Gastrocnemius medialis (tissue), 4 donors: Measurements from ENCODE around the gene TTC12. TPM values are rescaled to one million over a fixed set of nuclear protein-coding genes. Genes with fewer than 3 reads are reported as not detected.

Source experiments
- ATAC-seq, 2 donors: fragments of 150-250 bp; one replicate each; pipeline ENCODE4 v1.9.1; 2016
- DNase-seq, 2 donors: peaks; one replicate each; pipeline ENCODE4 v3.0.0-alpha.2; 2019
- H3K27ac ChIP-seq, 4 donors: fragments of 200-600 bp; sonication (generic); 1 replicate in 1 of 4; 2 replicates in 3 of 4; pipeline ENCODE4 v1.5.1; 2016 to 2018; ENCODE audit warnings: mild to moderate bottlenecking in 2 of 4, moderate library complexity in 1 of 4
- H3K27me3 ChIP-seq, 3 donors: fragments of 200-600 bp; sonication (generic) in 2 of 3; 1 replicate in 1 of 3; 2 replicates in 2 of 3; pipeline versions ENCODE4 v1.5.1 to v1.6.0; 2016 to 2019; ENCODE audit warnings: mild to moderate bottlenecking in 1 of 3, moderate library complexity in 1 of 3
- H3K36me3 ChIP-seq, 2 donors: fragments of 200-600 bp; sonication (generic) in 1 of 2; one replicate each; pipeline ENCODE4 v1.5.1; 2017 to 2018
- H3K4me1 ChIP-seq, 2 donors: fragments of 200-600 bp; sonication (generic) in 1 of 2; one replicate each; pipeline ENCODE4 v1.5.1; 2016 to 2017; ENCODE audit warnings: mild to moderate bottlenecking in 2 of 2
- H3K4me3 ChIP-seq, 4 donors: fragments of 200-600 bp; sonication (generic) in 3 of 4; 1 replicate in 1 of 4; 2 replicates in 3 of 4; pipeline ENCODE4 v1.5.1; 2016 to 2019; ENCODE audit warnings: mild to moderate bottlenecking in 2 of 4
- H3K9me3 ChIP-seq, 3 donors: fragments of 200-600 bp; sonication (generic) in 2 of 3; 1 replicate in 1 of 3; 2 replicates in 2 of 3; pipeline ENCODE4 v1.5.1; 2016 to 2019
- CTCF ChIP-seq, 5 experiments: fragments of 450-650 bp in 3 of 5; fragments of 200-600 bp in 2 of 5; sonication (generic) in 2 of 5; IDR thresholded peaks in 4 of 5; conservative IDR thresholded peaks in 1 of 5; 1 replicate in 4 of 5; 2 replicates in 1 of 5; pipeline ENCODE4 v1.5.1; 2016 to 2019; ENCODE audit warnings: antibody characterized with exemption in 5 of 5, mild to moderate bottlenecking in 3 of 5, moderate library complexity in 3 of 5
- POLR2A ChIP-seq, 2 donors: fragments of 450-650 bp; IDR thresholded peaks; one replicate each; pipeline ENCODE4 v1.6.1; 2017; ENCODE audit warnings: antibody characterized with exemption in 2 of 2, mild to moderate bottlenecking in 2 of 2, moderate library complexity in 2 of 2
- in situ Hi-C, 4 donors: fragments of 200-750 bp; cut with MboI; loops; one replicate each; pipeline versions ENCODE4 v1.15.0 to v1.8.0; 2017; ENCODE audit warnings: low sequenced_read_pairs in 4 of 4
- intact Hi-C: fragments of 100-400 bp; cut with DNase I; formaldehyde crosslinking; loops from one replicate; pipeline ENCODE4 v1.15.1; 2023; ENCODE audit warnings: low total_unique reads
- total RNA-seq, 4 donors: library from RNA; depleted of rRNA; stranded (reverse); fragments of >200 nt; gene quantifications; one replicate each; pipeline versions ENCODE4 v1.1.0 to v1.2.3, GENCODE V29; 2016

Gene TTC12
- total RNA-seq, 4 donors from 2014 or later: 3.5 to 22.5 (median 5.2) TPM

GRCh38 chr11:113400631-113401230, 86.3 kb downstream of the TTC12 start:
- no peak for ATAC-seq

GRCh38 chr11:113401718-113402117, 87.3 kb downstream of the TTC12 start:
- Histone ChIP-seq H3K4me1 (peaks cover 0 to 4% of the 10 kb centered on the region in 2 donors), H3K36me3 (no peaks in the 10 kb centered on the region), H3K27me3 (no peaks in the 10 kb centered on the region), H3K9me3 (no peaks in the 10 kb centered on the region), H3K27ac (no peak overlapping the region), H3K4me3 (no peak overlapping the region)
- DNase-seq (peak; percentile 59 to 86), ATAC-seq (peak; percentile 82 to 88)
- intact Hi-C loops (no loop called here), in situ Hi-C loops (no loop called here)
- TF ChIP-seq POLR2A (IDR thresholded peaks at IDR 0.05): no peak
- no peak for TF ChIP-seq CTCF (IDR thresholded peaks at IDR 0.05 in 4 of 5, conservative IDR thresholded peaks at IDR 0.05 in 1 of 5)

More at GRCh38 chr11:113400631-113401230, 86.3 kb downstream of the TTC12 start:
- intact Hi-C loops: no loop called here
- DNase-seq: no peak
- TF ChIP-seq POLR2A (IDR thresholded peaks at IDR 0.05) (no peak), CTCF (IDR thresholded peaks at IDR 0.05 in 4 of 5, conservative IDR thresholded peaks at IDR 0.05 in 1 of 5) (no peak)
- H3K4me3 ChIP-seq: no peak overlapping the region
- H3K9me3 ChIP-seq: no peaks in the 10 kb centered on the region
- no peaks in the 10 kb centered on the region for H3K36me3 ChIP-seq
- in situ Hi-C loops: no loop called here
- H3K27me3 ChIP-seq: no peaks in the 10 kb centered on the region
- H3K27ac ChIP-seq: no peak overlapping the region
- H3K4me1 ChIP-seq: peaks cover 0 to 4% of the 10 kb centered on the region in 2 donors

- in situ Hi-C loops: no loop called here
- DNase-seq (no peak), ATAC-seq (no peak)
- intact Hi-C loops: no loop called here
- Histone ChIP-seq H3K4me1 (peaks cover 0 to 4% of the 10 kb centered on the region in 2 donors), H3K36me3 (no peaks in the 10 kb centered on the region), H3K27me3 (no peaks in the 10 kb centered on the region), H3K27ac (no peak overlapping the region), H3K4me3 (no peak overlapping the region), H3K9me3 (no peaks in the 10 kb centered on the region)
- TF ChIP-seq POLR2A (IDR thresholded peaks at IDR 0.05) (no peak), CTCF (IDR thresholded peaks at IDR 0.05 in 4 of 5, conservative IDR thresholded peaks at IDR 0.05 in 1 of 5) (no peak)
Measured at GRCh38 chr11:113404859-113405430, 90.6 kb downstream of the TTC12 start.

- TF ChIP-seq POLR2A (IDR thresholded peaks at IDR 0.05): no peak
- no peak for TF ChIP-seq CTCF (IDR thresholded peaks at IDR 0.05 in 4 of 5, conservative IDR thresholded peaks at IDR 0.05 in 1 of 5)
- Histone ChIP-seq H3K27me3 (no peaks in the 10 kb centered on the region), H3K4me1 (peaks cover 0 to 4% of the 10 kb centered on the region in 2 donors), H3K9me3 (no peaks in the 10 kb centered on the region), H3K36me3 (no peaks in the 10 kb centered on the region), H3K27ac (no peak overlapping the region), H3K4me3 (no peak overlapping the region)
- DNase-seq: no peak
- intact Hi-C loops: no loop called here
- no peak for ATAC-seq
- in situ Hi-C loops: no loop called here
Measured at GRCh38 chr11:113405724-113406478, 91.5 kb downstream of the TTC12 start.
